Mucosa of descending colon (tissue), 3 donors: ENCODE data around the gene SLC25A21. TPM values are rescaled to one million over a fixed set of nuclear protein-coding genes. Genes with fewer than 3 reads are reported as not detected.

ENCODE experiments used
- ATAC-seq: fragments of 200-7000 bp; cut with Tn5 transposase; one replicate; pipeline ENCODE4 v1.9.1; 2020; ENCODE audit warnings: mild to moderate bottlenecking, moderate library complexity
- DNase-seq, 3 donors: peaks; one replicate each; pipeline ENCODE4 v3.0.0-alpha.2; 2020
- H3K36me3 ChIP-seq: fragments of 200-600 bp; one replicate; pipeline ENCODE4 v1.8.0; 2021; ENCODE audit warnings: low read depth, mild to moderate bottlenecking
- H3K4me1 ChIP-seq: fragments of 200-600 bp; one replicate; pipeline ENCODE4 v1.8.0; 2021; ENCODE audit warnings: low read depth, mild to moderate bottlenecking
- H3K4me3 ChIP-seq: fragments of 200-600 bp; one replicate; pipeline ENCODE4 v1.8.0; 2021; ENCODE audit warnings: mild to moderate bottlenecking
- H3K9me3 ChIP-seq: fragments of 200-600 bp; one replicate; pipeline ENCODE4 v1.8.0; 2021; ENCODE audit warnings: mild to moderate bottlenecking
- intact Hi-C, 2 donors: fragments of 100-400 bp; cut with DNase I in 1 of 2; cut with micrococcal nuclease in 1 of 2; formaldehyde crosslinking; loops; one replicate each; pipeline versions ENCODE4 v1.11.0 to v1.11.1; 2022; cut with DNase I, micrococcal nuclease
- total RNA-seq, 3 donors: library from RNA; stranded (reverse); fragmentation: NEBNext Ultra II Directional in 2 of 3; extraction: Animal tissue kit (Norgen Biotek cat#: 25700) in 2 of 3; gene quantifications; one replicate each; pipeline versions ENCODE4 v1.2.1 to v1.2.4, GENCODE V29; 2021 to 2023
- TF ChIP-seq, protein P1 (sequence below): fragments of 200-600 bp; IDR thresholded peaks from one replicate; pipeline ENCODE4 v1.8.0; 2022; ENCODE audit warnings: antibody characterized with exemption, mild to moderate bottlenecking
- donor health status: DM: no; HTN: no; CAD: no; lungs with moderate emphysema.
- donor health status: DM: no; HTN: no; CAD: no.
- donor health status: DM: no; HTN: yes; CAD: no.

Gene SLC25A21
- total RNA-seq, 3 donors from 2014 or later = 0.31 to 1.4 (median 0.61) TPM

DNA sequence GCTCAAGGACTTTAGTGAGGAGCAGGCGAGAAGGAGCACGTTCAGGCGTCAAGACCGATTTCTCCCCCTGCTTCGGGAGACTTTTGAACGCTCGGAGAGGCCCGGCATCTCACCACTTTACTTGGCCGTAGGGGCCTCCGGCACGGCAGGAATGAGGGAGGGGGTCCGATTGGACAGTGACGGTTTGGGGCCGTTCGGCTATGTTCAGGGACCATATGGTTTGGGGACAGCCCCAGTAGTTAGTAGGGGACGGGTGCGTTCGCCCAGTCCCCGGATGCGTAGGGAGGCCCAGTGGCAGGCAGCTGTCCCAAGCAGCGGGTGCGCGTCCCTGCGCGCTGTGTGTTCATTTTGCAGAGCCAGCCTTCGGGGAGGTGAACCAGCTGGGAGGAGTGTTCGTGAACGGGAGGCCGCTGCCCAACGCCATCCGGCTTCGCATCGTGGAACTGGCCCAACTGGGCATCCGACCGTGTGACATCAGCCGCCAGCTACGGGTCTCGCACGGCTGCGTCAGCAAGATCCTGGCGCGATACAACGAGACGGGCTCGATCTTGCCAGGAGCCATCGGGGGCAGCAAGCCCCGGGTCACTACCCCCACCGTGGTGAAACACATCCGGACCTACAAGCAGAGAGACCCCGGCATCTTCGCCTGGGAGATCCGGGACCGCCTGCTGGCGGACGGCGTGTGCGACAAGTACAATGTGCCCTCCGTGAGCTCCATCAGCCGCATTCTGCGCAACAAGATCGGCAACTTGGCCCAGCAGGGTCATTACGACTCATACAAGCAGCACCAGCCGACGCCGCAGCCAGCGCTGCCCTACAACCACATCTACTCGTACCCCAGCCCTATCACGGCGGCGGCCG is 509.6 kb downstream of the SLC25A21 start:
- DNase-seq = peak in 1 of 3 donors; percentile 39
- Histone ChIP-seq H3K4me3 (no peak overlapping the region), H3K4me1 (peaks cover 37% of the 10 kb centered on the region), H3K36me3 (no peaks in the 10 kb centered on the region), H3K9me3 (no peaks in the 10 kb centered on the region)
- TF ChIP-seq, protein P1, sequence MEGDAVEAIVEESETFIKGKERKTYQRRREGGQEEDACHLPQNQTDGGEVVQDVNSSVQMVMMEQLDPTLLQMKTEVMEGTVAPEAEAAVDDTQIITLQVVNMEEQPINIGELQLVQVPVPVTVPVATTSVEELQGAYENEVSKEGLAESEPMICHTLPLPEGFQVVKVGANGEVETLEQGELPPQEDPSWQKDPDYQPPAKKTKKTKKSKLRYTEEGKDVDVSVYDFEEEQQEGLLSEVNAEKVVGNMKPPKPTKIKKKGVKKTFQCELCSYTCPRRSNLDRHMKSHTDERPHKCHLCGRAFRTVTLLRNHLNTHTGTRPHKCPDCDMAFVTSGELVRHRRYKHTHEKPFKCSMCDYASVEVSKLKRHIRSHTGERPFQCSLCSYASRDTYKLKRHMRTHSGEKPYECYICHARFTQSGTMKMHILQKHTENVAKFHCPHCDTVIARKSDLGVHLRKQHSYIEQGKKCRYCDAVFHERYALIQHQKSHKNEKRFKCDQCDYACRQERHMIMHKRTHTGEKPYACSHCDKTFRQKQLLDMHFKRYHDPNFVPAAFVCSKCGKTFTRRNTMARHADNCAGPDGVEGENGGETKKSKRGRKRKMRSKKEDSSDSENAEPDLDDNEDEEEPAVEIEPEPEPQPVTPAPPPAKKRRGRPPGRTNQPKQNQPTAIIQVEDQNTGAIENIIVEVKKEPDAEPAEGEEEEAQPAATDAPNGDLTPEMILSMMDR = no peak
- intact Hi-C loops = no loop called here
- peak; percentile 11 for ATAC-seq

DNA sequence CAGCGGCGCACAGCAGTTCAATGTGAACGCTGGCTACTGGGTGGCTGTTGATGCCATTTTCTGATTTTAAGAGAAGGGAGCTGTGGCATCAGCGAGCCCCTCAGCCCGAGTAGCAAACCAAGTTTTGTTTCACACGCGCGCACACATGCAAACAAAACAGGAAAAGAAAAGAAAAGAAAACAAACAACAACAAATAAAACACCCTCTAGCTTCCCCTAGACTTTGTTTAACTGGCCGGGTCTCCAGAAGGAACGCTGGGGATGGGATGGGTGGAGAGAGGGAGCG is 510.2 kb downstream of the SLC25A21 start:
- DNase-seq = no peak
- TF ChIP-seq, protein P1 = no peak
- Histone ChIP-seq H3K36me3 (no peaks in the 10 kb centered on the region), H3K4me1 (peaks cover 42% of the 10 kb centered on the region), H3K9me3 (no peaks in the 10 kb centered on the region), H3K4me3 (no peak overlapping the region)
- no peak for ATAC-seq
- intact Hi-C loops = no loop called here

DNA sequence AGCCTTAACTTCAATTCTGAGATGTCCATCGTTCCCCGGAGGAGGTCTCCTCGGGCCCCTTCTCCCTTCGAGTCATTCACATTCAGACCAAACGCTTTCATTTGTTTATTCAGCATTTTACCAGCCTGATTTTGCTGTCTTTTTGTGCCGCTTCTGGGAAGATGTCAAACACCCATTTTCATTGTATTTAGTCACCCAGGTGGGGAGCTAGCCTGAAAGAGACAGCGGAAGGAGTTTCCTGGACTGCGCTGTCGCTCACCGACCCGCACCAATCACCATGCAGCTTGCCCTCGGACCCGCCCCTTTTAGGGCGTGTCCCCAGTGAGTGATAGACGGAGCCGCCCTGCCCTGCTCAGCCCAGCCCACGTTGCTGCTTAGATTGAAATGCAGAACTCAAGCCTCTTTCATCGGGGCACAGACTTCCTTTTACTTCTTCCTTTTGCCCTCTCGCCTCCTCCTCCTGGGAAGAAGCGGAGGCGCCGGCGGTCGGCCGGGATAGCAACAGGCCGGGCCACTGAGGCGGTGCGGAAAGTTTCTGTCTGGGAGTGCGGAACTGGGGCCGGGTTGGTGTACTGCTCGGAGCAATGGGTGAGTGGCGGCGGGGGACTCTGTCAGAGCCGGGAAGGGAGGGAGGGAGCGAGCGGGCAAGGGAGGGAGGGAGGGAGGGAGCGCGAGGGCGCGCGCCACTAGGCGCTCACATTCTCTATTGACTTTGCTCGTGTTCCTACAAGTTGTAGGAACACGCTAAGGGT is 510.7 kb downstream of the SLC25A21 start, which contains the start of gene PAX9:
Gene PAX9 (plus strand): TSS at position 355 of the 752 bp plus-strand sequence. CDS start 230 bp downstream, at position 585.
- DNase-seq = peak; percentile 87 to 96 (median 93)
- Histone ChIP-seq H3K9me3 (no peaks in the 10 kb centered on the region), H3K36me3 (no peaks in the 10 kb centered on the region), H3K4me3 (no peak within 1 kb of the TSS), H3K4me1 (peaks cover 46% of the 10 kb centered on the region)
- intact Hi-C loops = no loop called here
- peak; percentile 97 for ATAC-seq
- TF ChIP-seq, protein P1 = no peak

DNA sequence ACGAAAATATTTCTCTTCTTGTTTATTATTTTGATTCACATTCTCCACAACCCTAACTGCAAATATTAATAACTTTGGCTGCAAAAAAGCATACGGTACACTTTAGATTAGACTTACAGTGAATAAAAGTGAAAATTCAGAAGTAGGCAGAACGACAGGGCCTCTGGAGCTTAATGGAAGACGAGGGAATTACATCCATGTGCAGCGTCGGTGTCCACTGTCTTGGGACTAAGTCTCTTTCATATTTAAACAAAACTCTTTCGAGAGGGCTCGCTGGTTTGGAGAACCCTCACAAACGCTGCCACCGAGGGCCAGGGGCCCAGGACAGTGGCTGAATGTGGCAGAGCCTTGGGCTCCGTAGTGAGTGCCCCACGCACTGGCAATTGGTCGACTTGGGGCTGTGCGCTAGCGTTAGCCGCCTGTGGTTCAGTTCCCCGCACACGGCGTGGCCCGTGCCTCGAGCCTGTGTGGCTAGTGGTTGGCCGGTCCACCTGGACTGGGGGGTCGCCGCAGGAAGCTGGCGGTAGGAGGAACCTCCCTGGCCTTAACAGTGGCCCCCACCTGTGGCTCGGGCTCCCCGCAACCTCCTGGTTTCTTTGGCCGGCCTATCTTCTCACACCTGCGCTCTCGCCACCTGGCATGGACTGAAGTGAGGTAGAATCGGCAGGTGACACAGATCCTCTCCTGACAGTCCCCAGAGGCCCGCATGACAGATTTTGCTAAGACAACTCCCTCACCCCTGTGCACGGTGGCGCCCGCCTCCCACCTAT is 511.5 kb downstream of the SLC25A21 start:
- peak; percentile 23 for ATAC-seq
- intact Hi-C loops = no loop called here
- Histone ChIP-seq H3K9me3 (no peaks in the 10 kb centered on the region), H3K4me3 (no peak overlapping the region), H3K36me3 (no peaks in the 10 kb centered on the region), H3K4me1 (peaks cover 54% of the 10 kb centered on the region)
- DNase-seq = peak in 1 of 3 donors; percentile 41
- TF ChIP-seq, protein P1 = no peak

DNA sequence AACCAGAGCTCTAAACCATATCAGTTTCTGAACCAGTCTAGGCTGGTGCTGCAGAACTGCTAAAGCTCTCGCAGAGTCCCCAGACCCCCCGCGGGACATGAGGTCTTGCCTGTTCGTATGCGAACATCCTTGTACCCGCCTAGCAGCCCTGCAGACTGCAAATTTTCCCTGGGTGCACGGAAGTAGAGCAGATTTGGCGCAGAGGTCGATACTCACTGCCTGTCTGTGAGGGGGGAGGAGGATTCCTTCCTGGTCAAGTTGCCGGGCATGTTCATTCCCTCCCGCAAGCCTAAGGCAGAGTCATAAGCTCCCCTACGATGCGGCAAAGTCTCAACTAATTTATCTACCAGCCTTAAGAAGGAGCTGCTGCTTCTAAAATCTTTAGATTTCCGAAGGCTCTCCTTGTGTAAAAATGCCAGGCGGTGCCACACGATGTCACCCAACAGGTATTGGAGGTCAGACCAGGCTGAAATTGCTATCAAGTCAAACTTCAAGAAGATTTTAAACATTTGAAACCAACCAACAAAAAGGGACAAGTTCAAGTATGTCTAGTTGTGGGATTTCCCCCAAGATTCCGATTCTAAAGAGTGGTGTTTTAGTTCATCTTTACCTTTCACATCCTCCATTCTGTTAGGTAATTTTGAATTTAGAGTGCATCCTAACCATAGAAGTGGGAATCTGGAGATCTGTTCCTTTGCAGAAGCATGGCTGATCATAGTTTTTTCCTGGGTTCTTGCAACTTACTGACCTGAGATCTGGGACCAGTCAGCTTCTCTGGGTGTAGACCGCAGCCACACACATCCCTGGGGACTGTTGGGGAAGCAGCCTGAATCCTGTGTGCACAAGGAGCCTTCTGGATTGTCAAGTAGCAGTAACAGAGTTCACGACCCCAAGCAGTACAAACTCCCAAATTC is 512.3 kb downstream of the SLC25A21 start:
- no peaks in the 10 kb centered on the region for H3K36me3 ChIP-seq
- TF ChIP-seq, protein P1 = no peak
- H3K9me3 ChIP-seq = no peaks in the 10 kb centered on the region
- ATAC-seq = no peak
- H3K4me3 ChIP-seq = no peak overlapping the region
- no peak for DNase-seq
- H3K4me1 ChIP-seq = peaks cover 58% of the 10 kb centered on the region
- intact Hi-C loops = no loop called here
